ENCODE data around the gene IMPG1.

- TF ChIP-seq ZNF274 (IDR thresholded peaks at IDR 0.05; ENCODE audit: low read depth, low read length) (no peak), SUZ12 (IDR thresholded peaks at IDR 0.05; ENCODE audit: extremely low read depth, insufficient read depth, insufficient read length) (no peak)
These were observed 126.2 kb downstream of the IMPG1 start for GRCh38 chr6:75946146-75946831.
